DMS79 treated with DMSO at 0.1 percent for 48 hours (cell line): ENCODE data around the gene AMIGO3.

Experiments
- DNase-seq: peaks from one replicate; lab custom pipeline; 2025; lab: John Stamatoyannopoulos, UW

The AMIGO3 gene

GRCh38 chr3:49667701-49668413, 51.6 kb downstream of the AMIGO3 start:
- DNase-seq = no peak
